Gastrocnemius medialis (tissue), 4 donors: ENCODE results near the gene TMEM238. TPM values are rescaled to one million over a fixed set of nuclear protein-coding genes. Genes with fewer than 3 reads are reported as not detected.

ENCODE experiments used
- ATAC-seq, 2 donors: fragments of 150-250 bp; one replicate each; pipeline ENCODE4 v1.9.1; 2016
- DNase-seq, 2 donors: peaks; one replicate each; pipeline ENCODE4 v3.0.0-alpha.2; 2019
- H3K27ac ChIP-seq, 4 donors: fragments of 200-600 bp; sonication (generic); 1 replicate in 1 of 4; 2 replicates in 3 of 4; pipeline ENCODE4 v1.5.1; 2016 to 2018; ENCODE audit warnings: mild to moderate bottlenecking in 2 of 4, moderate library complexity in 1 of 4
- H3K27me3 ChIP-seq, 3 donors: fragments of 200-600 bp; sonication (generic) in 2 of 3; 1 replicate in 1 of 3; 2 replicates in 2 of 3; pipeline versions ENCODE4 v1.5.1 to v1.6.0; 2016 to 2019; ENCODE audit warnings: mild to moderate bottlenecking in 1 of 3, moderate library complexity in 1 of 3
- H3K36me3 ChIP-seq, 2 donors: fragments of 200-600 bp; sonication (generic) in 1 of 2; one replicate each; pipeline ENCODE4 v1.5.1; 2017 to 2018
- H3K4me1 ChIP-seq, 2 donors: fragments of 200-600 bp; sonication (generic) in 1 of 2; one replicate each; pipeline ENCODE4 v1.5.1; 2016 to 2017; ENCODE audit warnings: mild to moderate bottlenecking in 2 of 2
- H3K4me3 ChIP-seq, 4 donors: fragments of 200-600 bp; sonication (generic) in 3 of 4; 1 replicate in 1 of 4; 2 replicates in 3 of 4; pipeline ENCODE4 v1.5.1; 2016 to 2019; ENCODE audit warnings: mild to moderate bottlenecking in 2 of 4
- H3K9me3 ChIP-seq, 3 donors: fragments of 200-600 bp; sonication (generic) in 2 of 3; 1 replicate in 1 of 3; 2 replicates in 2 of 3; pipeline ENCODE4 v1.5.1; 2016 to 2019
- CTCF ChIP-seq, 5 experiments: fragments of 450-650 bp in 3 of 5; fragments of 200-600 bp in 2 of 5; sonication (generic) in 2 of 5; IDR thresholded peaks in 4 of 5; conservative IDR thresholded peaks in 1 of 5; 1 replicate in 4 of 5; 2 replicates in 1 of 5; pipeline ENCODE4 v1.5.1; 2016 to 2019; ENCODE audit warnings: antibody characterized with exemption in 5 of 5, mild to moderate bottlenecking in 3 of 5, moderate library complexity in 3 of 5
- POLR2A ChIP-seq, 2 donors: fragments of 450-650 bp; IDR thresholded peaks; one replicate each; pipeline ENCODE4 v1.6.1; 2017; ENCODE audit warnings: antibody characterized with exemption in 2 of 2, mild to moderate bottlenecking in 2 of 2, moderate library complexity in 2 of 2
- in situ Hi-C, 4 donors: fragments of 200-750 bp; cut with MboI; loops; one replicate each; pipeline versions ENCODE4 v1.15.0 to v1.8.0; 2017; ENCODE audit warnings: low sequenced_read_pairs in 4 of 4
- intact Hi-C: fragments of 100-400 bp; cut with DNase I; formaldehyde crosslinking; loops from one replicate; pipeline ENCODE4 v1.15.1; 2023; ENCODE audit warnings: low total_unique reads
- total RNA-seq, 4 donors: library from RNA; depleted of rRNA; stranded (reverse); fragments of >200 nt; gene quantifications; one replicate each; pipeline versions ENCODE4 v1.1.0 to v1.2.3, GENCODE V29; 2016

The TMEM238 gene
- total RNA-seq, 4 donors from 2014 or later, result 1.3 to 4.7 (median 2.1) TPM

GRCh38 chr19:55347442-55348009, 36.6 kb downstream of the TMEM238 start:
- Histone ChIP-seq H3K4me3 (no peak overlapping the region), H3K27me3 (peaks cover 13 to 23% (median 15%) of the 10 kb centered on the region in 3 donors), H3K36me3 (peaks cover 0 to 12% of the 10 kb centered on the region in 2 donors), H3K4me1 (no peaks in the 10 kb centered on the region), H3K9me3 (no peaks in the 10 kb centered on the region), H3K27ac (no peak overlapping the region)
- intact Hi-C loops (no loop called here), in situ Hi-C loops (no loop called here)
- TF ChIP-seq POLR2A (IDR thresholded peaks at IDR 0.05), result no peak
- TF ChIP-seq CTCF (IDR thresholded peaks at IDR 0.05 in 4 of 5, conservative IDR thresholded peaks at IDR 0.05 in 1 of 5), result no peak
- ATAC-seq (no peak), DNase-seq (no peak)

GRCh38 chr19:55346725-55347441, 37.2 kb downstream of the TMEM238 start:
- no peak for TF ChIP-seq POLR2A (IDR thresholded peaks at IDR 0.05)
- TF ChIP-seq CTCF (IDR thresholded peaks at IDR 0.05 in 4 of 5, conservative IDR thresholded peaks at IDR 0.05 in 1 of 5), result no peak
- H3K27me3 ChIP-seq, result peaks cover 7 to 16% (median 8%) of the 10 kb centered on the region in 3 donors
- H3K4me3 ChIP-seq, result no peak overlapping the region
- H3K9me3 ChIP-seq, result no peaks in the 10 kb centered on the region
- in situ Hi-C loops, result no loop called here
- H3K36me3 ChIP-seq, result peaks cover 0 to 18% of the 10 kb centered on the region in 2 donors
- no peak for ATAC-seq
- H3K27ac ChIP-seq, result no peak overlapping the region
- H3K4me1 ChIP-seq, result no peaks in the 10 kb centered on the region
- DNase-seq, result no peak
- intact Hi-C loops, result no loop called here

- Histone ChIP-seq H3K27ac (no peak overlapping the region), H3K4me1 (peaks cover 0 to 7% of the 10 kb centered on the region in 2 donors), H3K27me3 (peaks cover 0 to 8% (median under 1%) of the 10 kb centered on the region in 3 donors), H3K9me3 (no peaks in the 10 kb centered on the region), H3K4me3 (no peak overlapping the region), H3K36me3 (peaks cover 0 to 18% of the 10 kb centered on the region in 2 donors)
- in situ Hi-C loops (no loop called here), intact Hi-C loops (no loop called here)
- TF ChIP-seq CTCF (IDR thresholded peaks at IDR 0.05 in 4 of 5, conservative IDR thresholded peaks at IDR 0.05 in 1 of 5), result no peak
- TF ChIP-seq POLR2A (IDR thresholded peaks at IDR 0.05), result no peak
- no peak for DNase-seq
- no peak for ATAC-seq
These were observed 38.0 kb downstream of the TMEM238 start for GRCh38 chr19:55345818-55346724.

GRCh38 chr19:55345101-55345817, 38.8 kb downstream of the TMEM238 start:
- Histone ChIP-seq H3K4me1 (peaks cover 7 to 15% of the 10 kb centered on the region in 2 donors), H3K4me3 (no peak overlapping the region), H3K27ac (no peak overlapping the region), H3K36me3 (peaks cover 0 to 18% of the 10 kb centered on the region in 2 donors), H3K9me3 (no peaks in the 10 kb centered on the region), H3K27me3 (peaks cover 0 to under 1% (median 0%) of the 10 kb centered on the region in 3 donors)
- intact Hi-C loops, result no loop called here
- ATAC-seq, result no peak
- TF ChIP-seq CTCF (IDR thresholded peaks at IDR 0.05 in 4 of 5, conservative IDR thresholded peaks at IDR 0.05 in 1 of 5), result no peak
- TF ChIP-seq POLR2A (IDR thresholded peaks at IDR 0.05), result no peak
- in situ Hi-C loops, result no loop called here
- no peak for DNase-seq
